Activated CD8-positive, alpha-beta T cell treated with anti-CD3 and anti-CD28 coated beads for 36 hours (primary cell): ENCODE data around the gene TSR1. TPM values are rescaled to one million over a fixed set of nuclear protein-coding genes. Genes with fewer than 3 reads are reported as not detected.

Experiments used
- ATAC-seq: fragments of 200-7000 bp; cut with Tn5 transposase; one replicate; pipeline ENCODE4 v1.10.0; 2021; ENCODE audit warnings: mild to moderate bottlenecking, moderate library complexity
- CTCF ChIA-PET: fragments of 350-600 bp; sonication (Branson Sonifier 250); formaldehyde crosslinking; loops from one replicate; lab custom pipeline; 2021; ENCODE audit warnings: antibody characterized with exemption; lab: Charles Lee
- POLR2A ChIA-PET: fragments of 350-600 bp; sonication (Branson Sonifier 250); formaldehyde crosslinking; loops from one replicate; lab custom pipeline; 2021; ENCODE audit warnings: antibody characterized with exemption; lab: Charles Lee
- DNase-seq: peaks from one replicate; pipeline ENCODE4 v3.0.0-alpha.2; 2020
- H3K27ac Mint-ChIP-seq: one replicate; pipeline ENCODE4 v1.8.0; 2021; ENCODE audit warnings: mild to moderate bottlenecking, mixed read lengths
- H3K27me3 Mint-ChIP-seq: one replicate; pipeline ENCODE4 v1.8.0; 2021; ENCODE audit warnings: mixed read lengths
- H3K36me3 Mint-ChIP-seq: one replicate; pipeline ENCODE4 v1.8.0; 2021; ENCODE audit warnings: low read depth, mixed read lengths
- H3K4me1 Mint-ChIP-seq: one replicate; pipeline ENCODE4 v1.8.0; 2021; ENCODE audit warnings: low read depth, mixed read lengths
- H3K4me3 Mint-ChIP-seq: one replicate; pipeline ENCODE4 v1.8.0; 2021; ENCODE audit warnings: mild to moderate bottlenecking, moderate library complexity, mixed read lengths
- H3K9me3 Mint-ChIP-seq: one replicate; pipeline ENCODE4 v1.8.0; 2021; ENCODE audit warnings: mixed read lengths
- CTCF ChIP-seq: fragments of 200-600 bp; IDR thresholded peaks from one replicate; pipeline ENCODE4 v1.8.0; 2022; ENCODE audit warnings: antibody characterized with exemption, mild to moderate bottlenecking
- intact Hi-C: fragments of 100-400 bp; cut with micrococcal nuclease; formaldehyde crosslinking; loops from one replicate; pipeline ENCODE4 v1.10.0; 2022
- total RNA-seq, 2 experiments: library from RNA; stranded (reverse); gene quantifications; one replicate each; pipeline ENCODE4 v1.2.3, GENCODE V29; 2021

TSR1 gene
- total RNA-seq, 2 experiments from 2014 or later, result 75.8 to 79.4 TPM

GRCh38 chr17:2365132-2365531 lies 28.9 kb upstream of the TSR1 start:
- Mint-ChIP-seq H3K9me3 (no peaks in the 10 kb centered on the region), H3K36me3 (peaks cover 4% of the 10 kb centered on the region), H3K27ac (no peak overlapping the region), H3K4me1 (no peaks in the 10 kb centered on the region), H3K27me3 (no peaks in the 10 kb centered on the region), H3K4me3 (no peak overlapping the region)
- TF ChIP-seq CTCF, result no peak
- POLR2A ChIA-PET, result interaction anchor here (1.0 kb wide), 1 partner anchor 46 kb away, joined by 3 read pairs; no protein-coding TSS in a partner anchor
- ATAC-seq (no peak), DNase-seq (no peak)
- intact Hi-C loops, result no loop called here
- CTCF ChIA-PET, result interaction anchor here (2.7 kb wide), 1 partner anchor 12 kb away, joined by 11 read pairs; no protein-coding TSS in a partner anchor

GRCh38 chr17:2364763-2365116 lies 28.5 kb upstream of the TSR1 start:
- CTCF ChIA-PET, result interaction anchor here (2.7 kb wide), 1 partner anchor 12 kb away, joined by 11 read pairs; no protein-coding TSS in a partner anchor
- Mint-ChIP-seq H3K9me3 (no peaks in the 10 kb centered on the region), H3K27me3 (no peaks in the 10 kb centered on the region), H3K36me3 (peaks cover 4% of the 10 kb centered on the region), H3K27ac (no peak overlapping the region), H3K4me3 (no peak overlapping the region), H3K4me1 (no peaks in the 10 kb centered on the region)
- intact Hi-C loops, result no loop called here
- no peak for DNase-seq
- no peak for ATAC-seq
- no peak for TF ChIP-seq CTCF
- POLR2A ChIA-PET, result interaction anchor here (1.0 kb wide), 1 partner anchor 46 kb away, joined by 3 read pairs; no protein-coding TSS in a partner anchor

GRCh38 chr17:2363851-2364762 lies 27.9 kb upstream of the TSR1 start:
- intact Hi-C loops, result no loop called here
- POLR2A ChIA-PET, result interaction anchor here (0.7 to 1.3 kb wide), 4 partner anchors 28 to 172 kb away, joined by 3 to 4 read pairs (median 3); partner anchors contain the start of gene TSR1

GRCh38 chr17:2363318-2363717 lies 27.1 kb upstream of the TSR1 start:
- intact Hi-C loops, result no loop called here
- CTCF ChIA-PET, result interaction anchor here (1.3 kb wide), 1 partner anchor 53 kb away, joined by 4 read pairs; no protein-coding TSS in a partner anchor
- no peak for TF ChIP-seq CTCF
- ATAC-seq (no peak), DNase-seq (no peak)
- Mint-ChIP-seq H3K9me3 (no peaks in the 10 kb centered on the region), H3K4me1 (no peaks in the 10 kb centered on the region), H3K36me3 (peaks cover 4% of the 10 kb centered on the region), H3K27me3 (no peaks in the 10 kb centered on the region), H3K4me3 (no peak overlapping the region), H3K27ac (no peak overlapping the region)
- POLR2A ChIA-PET, result interaction anchor here (1.0 to 1.3 kb wide), 2 partner anchors 27 to 71 kb away, joined by 3 to 4 read pairs; partner anchors contain the start of gene TSR1

More at GRCh38 chr17:2363851-2364762, 27.9 kb upstream of the TSR1 start:
- Mint-ChIP-seq H3K36me3 (peaks cover 4% of the 10 kb centered on the region), H3K27ac (no peak overlapping the region), H3K9me3 (no peaks in the 10 kb centered on the region), H3K27me3 (no peaks in the 10 kb centered on the region), H3K4me1 (no peaks in the 10 kb centered on the region), H3K4me3 (no peak overlapping the region)
- CTCF ChIA-PET, result interaction anchor here (0.7 to 2.7 kb wide), 3 partner anchors 10 to 52 kb away, joined by 3 to 11 read pairs (median 4); no protein-coding TSS in a partner anchor
- no peak for ATAC-seq
- TF ChIP-seq CTCF, result no peak
- DNase-seq, result no peak
